C4-2B (cell line): ENCODE data around the gene ATP5IF1.

ENCODE experiments used
- CTCF ChIP-seq: fragments of 450-650 bp; conservative IDR thresholded peaks from 2 replicates; pipeline ENCODE4 v1.5.1; 2017; ENCODE audit warnings: mild to moderate bottlenecking
- ZFX ChIP-seq: fragments of 450-650 bp; IDR thresholded peaks from 2 replicates; pipeline ENCODE4 v1.6.1; 2017

DNA sequence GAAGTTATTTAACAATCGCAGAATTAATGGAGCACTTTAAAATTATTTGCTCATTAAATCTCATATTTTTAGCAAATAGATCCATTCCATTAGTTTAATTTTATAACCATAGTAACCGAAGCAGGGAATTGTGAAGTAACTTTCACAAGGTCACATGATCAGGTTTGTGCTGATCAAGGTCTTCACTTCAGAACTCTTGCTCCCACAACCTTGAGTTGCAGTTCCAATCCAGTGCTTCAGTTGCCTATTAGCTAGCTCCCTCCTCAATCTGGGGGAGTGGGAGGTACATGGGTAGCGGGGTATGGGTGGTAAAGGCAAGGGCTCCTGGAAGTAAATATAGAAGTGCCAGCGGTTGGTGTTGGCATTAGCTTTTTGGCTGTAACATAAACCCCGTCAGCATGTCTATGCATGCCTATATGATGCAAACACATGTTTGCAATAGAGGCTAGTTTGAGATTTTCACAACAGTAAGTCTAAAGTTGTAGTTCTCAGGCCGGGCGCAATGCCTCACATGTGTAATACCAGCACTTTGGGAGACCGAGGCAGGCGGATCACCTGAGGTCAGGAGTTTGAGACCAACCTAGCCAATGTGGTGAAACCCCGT, 5.8 kb downstream of the ATP5IF1 start:
- TF ChIP-seq CTCF (no peak), ZFX (no peak)
